Tibial nerve (tissue), 4 donors: ENCODE measurements around the gene KSR1.

Experiments used
- EP300 ChIP-seq, 2 donors: sonication (generic); formaldehyde crosslinking; IDR thresholded peaks; one replicate each; pipeline ENCODE4 v1.6.1; 2017; ENCODE audit warnings: antibody characterized with exemption in 2 of 2, mild to moderate bottlenecking in 1 of 2
- TF ChIP-seq, protein P1 (sequence below), 5 experiments: fragments of 200-600 bp in 3 of 5; fragments of 450-650 bp in 2 of 5; sonication (generic) in 3 of 5; IDR thresholded peaks; one replicate each; pipeline ENCODE4 v1.5.1; 2016 to 2019; ENCODE audit warnings: antibody characterized with exemption in 5 of 5, mild to moderate bottlenecking in 3 of 5, moderate library complexity in 2 of 5

DNA sequence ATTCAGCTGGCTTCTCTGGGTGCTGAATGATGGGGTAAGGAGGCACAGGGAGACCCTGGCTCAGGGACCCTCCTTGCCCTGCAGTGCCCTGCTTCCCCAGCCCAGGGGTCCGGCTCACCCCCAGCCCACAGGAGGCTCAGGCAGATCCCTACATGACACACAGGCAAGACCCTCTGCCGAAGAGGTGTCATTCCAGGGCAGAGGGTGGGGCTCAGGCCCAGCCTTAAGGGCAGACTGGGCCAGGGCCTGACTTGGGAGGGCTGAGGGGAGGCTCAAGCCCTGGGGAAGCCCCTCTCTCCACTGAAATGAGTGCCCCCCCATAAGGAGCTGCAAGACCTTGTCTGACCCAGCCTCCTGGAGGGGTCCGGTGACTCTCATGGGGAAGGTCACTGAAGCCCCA, 30.3 kb upstream of the KSR1 start:
- TF ChIP-seq, protein P1, sequence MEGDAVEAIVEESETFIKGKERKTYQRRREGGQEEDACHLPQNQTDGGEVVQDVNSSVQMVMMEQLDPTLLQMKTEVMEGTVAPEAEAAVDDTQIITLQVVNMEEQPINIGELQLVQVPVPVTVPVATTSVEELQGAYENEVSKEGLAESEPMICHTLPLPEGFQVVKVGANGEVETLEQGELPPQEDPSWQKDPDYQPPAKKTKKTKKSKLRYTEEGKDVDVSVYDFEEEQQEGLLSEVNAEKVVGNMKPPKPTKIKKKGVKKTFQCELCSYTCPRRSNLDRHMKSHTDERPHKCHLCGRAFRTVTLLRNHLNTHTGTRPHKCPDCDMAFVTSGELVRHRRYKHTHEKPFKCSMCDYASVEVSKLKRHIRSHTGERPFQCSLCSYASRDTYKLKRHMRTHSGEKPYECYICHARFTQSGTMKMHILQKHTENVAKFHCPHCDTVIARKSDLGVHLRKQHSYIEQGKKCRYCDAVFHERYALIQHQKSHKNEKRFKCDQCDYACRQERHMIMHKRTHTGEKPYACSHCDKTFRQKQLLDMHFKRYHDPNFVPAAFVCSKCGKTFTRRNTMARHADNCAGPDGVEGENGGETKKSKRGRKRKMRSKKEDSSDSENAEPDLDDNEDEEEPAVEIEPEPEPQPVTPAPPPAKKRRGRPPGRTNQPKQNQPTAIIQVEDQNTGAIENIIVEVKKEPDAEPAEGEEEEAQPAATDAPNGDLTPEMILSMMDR (IDR thresholded peaks at IDR 0.05): no peak
- no peak for TF ChIP-seq EP300 (IDR thresholded peaks at IDR 0.05)
